Measurements from ENCODE around the gene MAMSTR.
"Not testable (repeated sequence)": the region's sequence is repeated elsewhere in the genome, so short reads cannot be mapped to it uniquely, and the experiment has no call there.

MAMSTR gene, protein sequence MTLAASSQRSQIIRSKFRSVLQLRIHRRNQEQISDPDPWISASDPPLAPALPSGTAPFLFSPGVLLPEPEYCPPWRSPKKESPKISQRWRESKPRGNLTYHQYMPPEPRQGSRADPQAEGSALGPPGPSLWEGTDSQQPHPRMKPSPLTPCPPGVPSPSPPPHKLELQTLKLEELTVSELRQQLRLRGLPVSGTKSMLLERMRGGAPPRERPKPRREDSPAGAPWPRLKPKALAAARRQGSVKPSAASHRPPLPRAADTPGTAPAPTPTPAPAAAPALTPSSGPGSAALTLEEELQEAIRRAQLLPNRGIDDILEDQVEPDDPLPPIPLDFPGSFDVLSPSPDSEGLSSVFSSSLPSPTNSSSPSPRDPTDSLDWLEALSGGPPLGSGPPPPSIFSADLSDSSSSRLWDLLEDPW

DNA sequence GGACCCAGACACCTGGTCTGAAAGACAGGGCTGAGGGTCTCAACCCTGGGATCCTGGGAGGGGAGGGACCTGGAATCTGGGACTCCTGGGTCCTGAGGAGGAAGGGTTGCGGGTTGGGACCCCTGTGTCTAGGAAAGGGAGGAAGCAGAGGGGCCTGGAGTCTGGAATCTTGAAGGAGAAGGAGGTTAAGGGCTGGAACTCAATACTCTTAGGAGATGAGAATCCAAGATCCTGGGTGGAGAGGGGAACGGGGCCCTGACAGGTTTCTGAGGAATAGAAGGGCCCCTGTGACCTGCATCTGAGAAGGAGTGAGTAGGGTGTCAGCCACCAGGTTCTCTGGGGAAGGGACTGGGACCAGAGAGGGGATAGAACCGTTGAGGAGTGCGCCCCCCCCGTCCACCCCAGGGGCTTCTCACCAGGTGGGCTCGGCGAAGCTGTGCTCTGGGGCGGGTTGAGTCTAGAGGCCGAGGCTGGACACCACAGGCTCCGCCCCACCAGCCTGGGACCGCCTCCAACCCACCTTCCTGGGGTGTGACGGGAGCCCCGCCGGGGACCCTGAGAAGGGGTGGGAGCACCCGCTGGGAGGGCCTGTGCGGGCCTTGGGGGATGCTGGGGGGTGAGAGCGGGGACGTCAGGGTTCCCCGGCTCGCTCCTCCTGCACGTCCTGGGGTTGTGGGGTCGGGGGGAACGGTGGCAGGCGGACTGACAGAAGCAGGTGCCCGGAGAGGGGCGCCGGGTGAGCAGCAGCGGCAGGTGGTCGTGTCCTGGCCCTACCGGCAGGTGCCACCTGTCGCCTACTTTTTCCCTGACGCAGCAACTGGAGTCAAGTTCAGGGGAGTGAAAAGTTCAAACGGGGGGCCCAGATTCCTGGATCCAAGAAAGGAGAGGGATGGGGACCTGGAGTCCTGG, at the start of gene MAMSTR:
Gene MAMSTR, minus strand, starts transcription at position 463 of the 909 bp plus-strand sequence. CDS start 694 bp downstream, outside the sequence.
- peak within 1 kb of the TSS; percentile 66 for H3K4me3 ChIP-seq (ENCODE audit: low read depth, low read length)
- DNase-seq (ENCODE audit: low read depth) = no peak

- DNase-seq (ENCODE audit: low read depth) = no peak
- no peak overlapping the region for H3K4me3 ChIP-seq (ENCODE audit: low read depth, low read length)
Observed at GRCh38 chr19:48768994-48769713, 49.6 kb upstream of the MAMSTR start.

- H3K4me3 ChIP-seq (ENCODE audit: low read depth, low read length); DNase-seq (ENCODE audit: low read depth): not testable (repeated sequence)
Observed at GRCh38 chr19:48768171-48768753, 48.7 kb upstream of the MAMSTR start.

- DNase-seq (ENCODE audit: low read depth) = not testable (repeated sequence)
Observed at GRCh38 chr19:48765816-48766215, 46.3 kb upstream of the MAMSTR start.

GRCh38 chr19:48760504-48761205, 41.1 kb upstream of the MAMSTR start:
- no peak overlapping the region for H3K4me3 ChIP-seq (ENCODE audit: low read depth, low read length)
- DNase-seq (ENCODE audit: low read depth) = no peak

More at GRCh38 chr19:48765816-48766215, 46.3 kb upstream of the MAMSTR start:
- not testable (repeated sequence) for H3K4me3 ChIP-seq (ENCODE audit: low read depth, low read length)

GRCh38 chr19:48757741-48758144, 38.2 kb upstream of the MAMSTR start:
- DNase-seq (ENCODE audit: low read depth) = no peak
- no peak overlapping the region for H3K4me3 ChIP-seq (ENCODE audit: low read depth, low read length)

- DNase-seq (ENCODE audit: low read depth) = no peak
- no peak overlapping the region for H3K4me3 ChIP-seq (ENCODE audit: low read depth, low read length)
Observed at GRCh38 chr19:48757089-48757675, 37.7 kb upstream of the MAMSTR start.

GRCh38 chr19:48756686-48757085, 37.2 kb upstream of the MAMSTR start:
- no peak overlapping the region for H3K4me3 ChIP-seq (ENCODE audit: low read depth, low read length)
- DNase-seq (ENCODE audit: low read depth) = no peak

- no peak overlapping the region for H3K4me3 ChIP-seq (ENCODE audit: low read depth, low read length)
- no peak for DNase-seq (ENCODE audit: low read depth)
Observed at GRCh38 chr19:48756212-48756611, 36.7 kb upstream of the MAMSTR start.

GRCh38 chr19:48755787-48756186, 36.3 kb upstream of the MAMSTR start:
- no peak overlapping the region for H3K4me3 ChIP-seq (ENCODE audit: low read depth, low read length)
- no peak for DNase-seq (ENCODE audit: low read depth)

DNA sequence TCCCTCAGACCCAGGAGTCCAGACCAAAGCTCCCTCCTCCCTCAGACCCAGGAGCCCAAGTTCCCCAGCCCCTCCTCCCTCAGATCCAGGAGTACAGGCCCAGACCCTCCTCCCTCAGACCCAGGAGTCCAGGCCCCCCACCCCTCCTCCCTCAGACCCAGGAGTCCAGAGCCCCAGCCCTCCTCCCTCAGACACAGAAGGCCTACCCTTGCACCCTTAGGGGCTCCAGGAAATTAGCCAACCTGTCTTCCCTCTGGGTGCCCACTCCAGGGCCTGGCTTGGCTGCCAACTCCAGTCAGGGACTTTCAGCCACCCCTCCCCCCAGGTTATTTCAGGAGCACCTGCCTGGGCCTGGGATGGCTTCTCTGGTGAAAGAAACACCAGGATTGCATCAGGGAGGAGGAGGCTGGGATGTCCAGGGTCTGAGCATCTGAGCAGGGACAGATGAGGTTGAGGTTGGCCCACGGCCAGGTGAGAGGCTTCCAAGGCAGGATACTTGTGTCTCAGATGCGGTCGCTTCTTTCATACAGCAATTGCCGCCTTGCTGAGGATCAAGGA, 35.6 kb upstream of the MAMSTR start, which contains the start of gene FGF21:
Gene FGF21, plus strand, starts transcription at position 441 of the 558 bp plus-strand sequence. CDS start 713 bp downstream, outside the sequence.
- DNase-seq (ENCODE audit: low read depth) = no peak
- H3K4me3 ChIP-seq (ENCODE audit: low read depth, low read length) = no peak within 1 kb of the TSS

DNA sequence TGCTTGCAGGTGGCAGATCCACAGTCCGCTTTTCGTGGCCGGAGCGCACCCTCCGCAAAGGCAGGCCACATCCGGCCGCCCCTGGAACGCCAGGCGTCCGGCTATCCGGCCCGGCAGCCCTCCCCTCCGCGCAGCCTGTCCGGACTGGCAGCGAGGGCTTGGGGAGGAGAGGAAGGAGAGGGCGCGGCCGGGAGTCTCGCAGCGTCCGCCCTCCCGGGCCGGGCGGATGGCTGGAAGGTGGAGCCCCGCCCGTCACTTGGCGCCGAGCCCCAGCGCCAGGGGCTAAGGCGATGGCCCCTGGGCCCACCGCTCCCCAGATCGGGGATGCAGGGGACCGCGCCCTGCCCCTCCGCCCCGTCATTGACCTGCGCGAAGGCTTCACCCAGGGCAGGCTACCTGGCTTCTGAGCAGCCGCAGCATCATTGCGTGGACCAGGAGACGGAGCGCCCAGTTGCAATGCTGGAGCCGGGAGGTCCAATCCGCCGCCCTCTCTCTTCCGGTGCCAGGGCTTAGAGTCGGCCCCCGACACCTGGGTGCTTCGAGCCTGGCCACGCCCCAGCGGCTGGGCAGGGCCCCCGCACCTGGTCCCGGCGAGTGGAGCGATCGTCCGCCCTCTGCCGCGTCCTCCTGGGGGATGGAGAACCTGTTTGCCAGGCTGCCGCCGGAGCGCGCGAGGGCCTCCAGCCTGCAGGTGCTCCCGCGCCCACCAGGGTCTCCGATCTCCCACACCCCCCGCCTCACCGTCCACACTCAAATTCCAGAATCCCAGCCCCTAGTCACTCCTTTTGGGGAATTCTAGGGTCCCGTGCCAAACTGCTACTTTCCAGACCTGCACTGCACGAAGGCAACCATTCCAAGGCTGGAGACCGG, 33.2 kb upstream of the MAMSTR start, which contains the start of gene FUT1:
Gene FUT1, minus strand, starts transcription at position 146 of the 870 bp plus-strand sequence. CDS start 1,360 bp downstream, outside the sequence.
- DNase-seq (ENCODE audit: low read depth) = no peak

GRCh38 chr19:48751845-48752495, 32.4 kb upstream of the MAMSTR start:
- no peak for DNase-seq (ENCODE audit: low read depth)
- peak overlapping the region; percentile 34 for H3K4me3 ChIP-seq (ENCODE audit: low read depth, low read length)

More for the DNA sequence above, 33.2 kb upstream of the MAMSTR start, which contains the start of gene FUT1:
- H3K4me3 ChIP-seq (ENCODE audit: low read depth, low read length) = peak within 1 kb of the TSS; percentile 34

DNA sequence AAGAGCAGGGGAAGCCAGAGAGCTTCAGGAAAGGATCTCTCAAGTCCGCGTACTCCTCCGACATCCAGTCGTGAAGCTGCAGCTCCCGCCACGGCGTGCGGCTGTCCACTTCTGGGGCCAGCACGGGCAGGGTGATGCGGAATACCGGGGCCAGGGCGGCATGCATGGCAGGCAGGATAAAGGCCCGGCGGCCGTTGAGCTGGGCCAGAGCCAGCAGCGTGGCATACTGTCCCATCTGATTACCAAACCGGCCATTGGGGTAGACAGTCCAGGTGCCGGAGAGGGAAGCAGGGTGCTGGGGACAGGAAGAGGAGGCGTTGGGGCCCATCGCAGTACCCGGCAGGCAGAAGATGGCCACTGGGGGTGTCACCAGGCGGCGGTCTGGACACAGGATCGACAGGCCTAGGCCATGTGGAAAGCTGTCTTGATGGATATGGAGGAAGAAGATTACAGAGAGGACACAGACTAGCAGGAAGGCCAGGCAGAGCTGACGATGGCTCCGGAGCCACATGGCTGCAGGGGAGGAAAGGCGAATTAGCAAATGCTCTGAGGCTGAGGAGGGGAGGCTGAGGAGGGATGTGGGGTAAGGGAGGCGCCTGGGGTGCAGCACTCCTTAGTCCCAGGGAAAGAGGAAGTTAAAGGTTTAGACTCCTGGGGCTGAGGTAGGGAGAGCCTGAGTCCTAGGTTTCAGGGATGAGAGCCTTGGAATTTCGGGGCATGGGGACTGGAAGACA, 31.4 kb upstream of the MAMSTR start:
- no peak overlapping the region for H3K4me3 ChIP-seq (ENCODE audit: low read depth, low read length)
- DNase-seq (ENCODE audit: low read depth) = no peak

GRCh38 chr19:48750351-48750750, 30.8 kb upstream of the MAMSTR start:
- no peak overlapping the region for H3K4me3 ChIP-seq (ENCODE audit: low read depth, low read length)
- DNase-seq (ENCODE audit: low read depth) = no peak
